ENCODE results near the gene DDR1. TPM values are rescaled to one million over a fixed set of nuclear protein-coding genes. Genes with fewer than 3 reads are reported as not detected.

The DDR1 gene
- total RNA-seq, 1 experiment from 2014 or later, result 108 TPM

DNA sequence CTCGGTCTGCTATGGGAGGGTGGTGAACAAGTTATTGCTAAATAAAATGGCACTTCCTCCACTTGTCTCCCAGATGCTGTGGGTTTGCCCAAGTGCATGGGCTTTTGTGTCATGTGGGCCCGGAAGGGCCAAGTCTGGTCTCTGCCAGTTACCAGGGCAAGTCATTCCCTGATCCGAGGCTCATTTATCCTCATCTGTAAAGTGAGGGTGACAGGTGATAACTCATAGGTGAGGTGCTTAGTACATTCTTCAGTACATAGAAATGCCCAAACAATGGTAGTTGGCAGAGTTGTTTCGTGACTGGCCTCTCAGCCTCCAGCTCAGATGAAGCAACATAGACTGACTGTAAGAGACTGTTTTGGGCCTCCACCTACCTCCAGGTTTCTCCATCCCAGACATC is 54.4 kb downstream of the DDR1 start:
- intact Hi-C loops (cut with micrococcal nuclease), result loop anchor here (10.0 kb wide), 1 partner anchor 46 kb away; the partner anchor contains the start of gene MUC21
- ATAC-seq (no peak), DNase-seq (no peak)
- no peaks in the 10 kb centered on the region for H3K36me3 ChIP-seq (ENCODE audit: low read depth, low read length)
- no peak overlapping the region for H3K4me2 ChIP-seq (ENCODE audit: low read length)
- no peaks in the 10 kb centered on the region for H3K9me3 ChIP-seq (ENCODE audit: low read length)
- H3K79me2 ChIP-seq (ENCODE audit: low read length), result no peaks in the 10 kb centered on the region
- no TSS peak for BruUV-seq (replicated peaks)
- no peaks in the 10 kb centered on the region for H3F3A ChIP-seq (ENCODE audit: low read length, unreplicated experiment)
- TF ChIP-seq, protein P1, sequence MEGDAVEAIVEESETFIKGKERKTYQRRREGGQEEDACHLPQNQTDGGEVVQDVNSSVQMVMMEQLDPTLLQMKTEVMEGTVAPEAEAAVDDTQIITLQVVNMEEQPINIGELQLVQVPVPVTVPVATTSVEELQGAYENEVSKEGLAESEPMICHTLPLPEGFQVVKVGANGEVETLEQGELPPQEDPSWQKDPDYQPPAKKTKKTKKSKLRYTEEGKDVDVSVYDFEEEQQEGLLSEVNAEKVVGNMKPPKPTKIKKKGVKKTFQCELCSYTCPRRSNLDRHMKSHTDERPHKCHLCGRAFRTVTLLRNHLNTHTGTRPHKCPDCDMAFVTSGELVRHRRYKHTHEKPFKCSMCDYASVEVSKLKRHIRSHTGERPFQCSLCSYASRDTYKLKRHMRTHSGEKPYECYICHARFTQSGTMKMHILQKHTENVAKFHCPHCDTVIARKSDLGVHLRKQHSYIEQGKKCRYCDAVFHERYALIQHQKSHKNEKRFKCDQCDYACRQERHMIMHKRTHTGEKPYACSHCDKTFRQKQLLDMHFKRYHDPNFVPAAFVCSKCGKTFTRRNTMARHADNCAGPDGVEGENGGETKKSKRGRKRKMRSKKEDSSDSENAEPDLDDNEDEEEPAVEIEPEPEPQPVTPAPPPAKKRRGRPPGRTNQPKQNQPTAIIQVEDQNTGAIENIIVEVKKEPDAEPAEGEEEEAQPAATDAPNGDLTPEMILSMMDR (conservative IDR thresholded peaks at IDR 0.05; ENCODE audit: low read depth, low read length), result no peak
- TF ChIP-seq EZH2 (IDR thresholded peaks at IDR 0.05; ENCODE audit: low read length, unreplicated experiment), result no peak
- TF ChIP-seq EZH2phosphoT487 (IDR thresholded peaks at IDR 0.05; ENCODE audit: borderline replicate concordance, low read length), result no peak
- CTCF ChIA-PET, result interaction anchor here (0.6 kb wide), 1 partner anchor 69 kb away, joined by 3 read pairs; no protein-coding TSS in a partner anchor
- no peak overlapping the region for H3K4me3 ChIP-seq (ENCODE audit: low read length)
- peaks cover 9% of the 10 kb centered on the region; the same call in 1 of the 2 replicates for H3K4me1 ChIP-seq (ENCODE audit: insufficient read depth, low read length)
- no peaks in the 10 kb centered on the region for H3K9me2 ChIP-seq (replicated peaks; ENCODE audit: low read length)
- POLR2A ChIA-PET (ENCODE audit: unreplicated experiment), result no interaction called here
- H3K9ac ChIP-seq (ENCODE audit: low read length), result no peak overlapping the region
- H3K27ac ChIP-seq (ENCODE audit: low read length), result no peak overlapping the region
- no peaks in the 10 kb centered on the region for H4K20me1 ChIP-seq (ENCODE audit: low read length)
- H2AFZ ChIP-seq (ENCODE audit: low read length), result no peak overlapping the region
- H3K27me3 ChIP-seq (ENCODE audit: low read length), result no peaks in the 10 kb centered on the region

DNA sequence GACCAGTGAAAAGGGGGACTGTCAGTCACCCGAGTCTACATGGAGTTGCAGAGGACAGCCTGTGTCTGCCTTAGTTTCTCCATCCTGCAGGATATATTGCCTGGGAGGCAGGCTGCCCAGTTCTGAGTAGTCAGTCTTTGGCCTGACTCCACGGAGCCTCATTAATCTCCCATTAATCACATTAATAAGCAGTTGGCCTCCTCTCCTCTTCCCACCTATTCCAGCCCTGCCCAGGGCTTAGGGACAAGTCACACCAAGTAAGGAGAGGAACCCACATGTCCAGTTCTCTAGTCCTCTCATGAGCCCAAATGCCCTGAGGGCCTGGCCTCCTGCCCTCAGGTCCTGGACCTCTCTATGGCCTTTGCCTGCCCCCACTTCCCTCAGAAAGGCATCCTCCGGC is 55.2 kb downstream of the DDR1 start:
- DNase-seq, result no peak
- Histone ChIP-seq H3K9ac (ENCODE audit: low read length) (no peak overlapping the region), H2AFZ (ENCODE audit: low read length) (no peak overlapping the region), H3K9me3 (ENCODE audit: low read length) (no peaks in the 10 kb centered on the region), H3K4me2 (ENCODE audit: low read length) (no peak overlapping the region), H3K4me1 (ENCODE audit: insufficient read depth, low read length) (peaks cover 9% of the 10 kb centered on the region; the same call in 1 of the 2 replicates), H3K27me3 (ENCODE audit: low read length) (no peaks in the 10 kb centered on the region), H3K9me2 (replicated peaks; ENCODE audit: low read length) (no peaks in the 10 kb centered on the region), H4K20me1 (ENCODE audit: low read length) (no peaks in the 10 kb centered on the region), H3F3A (ENCODE audit: low read length, unreplicated experiment) (no peaks in the 10 kb centered on the region), H3K4me3 (ENCODE audit: low read length) (no peak overlapping the region), H3K79me2 (ENCODE audit: low read length) (no peaks in the 10 kb centered on the region), H3K27ac (ENCODE audit: low read length) (no peak overlapping the region), H3K36me3 (ENCODE audit: low read depth, low read length) (no peaks in the 10 kb centered on the region)
- CTCF ChIA-PET, result interaction anchor here (1.5 kb wide), 1 partner anchor 131 kb away, joined by 5 read pairs; no protein-coding TSS in a partner anchor
- no peak for TF ChIP-seq EZH2phosphoT487 (IDR thresholded peaks at IDR 0.05; ENCODE audit: borderline replicate concordance, low read length)
- TF ChIP-seq EZH2 (IDR thresholded peaks at IDR 0.05; ENCODE audit: low read length, unreplicated experiment), result no peak
- ATAC-seq, result no peak
- intact Hi-C loops (cut with micrococcal nuclease), result loop anchor here (10.0 kb wide), 1 partner anchor 45 kb away; the partner anchor contains the start of gene MUC21
- POLR2A ChIA-PET (ENCODE audit: unreplicated experiment), result no interaction called here
- BruUV-seq (replicated peaks), result no TSS peak

DNA sequence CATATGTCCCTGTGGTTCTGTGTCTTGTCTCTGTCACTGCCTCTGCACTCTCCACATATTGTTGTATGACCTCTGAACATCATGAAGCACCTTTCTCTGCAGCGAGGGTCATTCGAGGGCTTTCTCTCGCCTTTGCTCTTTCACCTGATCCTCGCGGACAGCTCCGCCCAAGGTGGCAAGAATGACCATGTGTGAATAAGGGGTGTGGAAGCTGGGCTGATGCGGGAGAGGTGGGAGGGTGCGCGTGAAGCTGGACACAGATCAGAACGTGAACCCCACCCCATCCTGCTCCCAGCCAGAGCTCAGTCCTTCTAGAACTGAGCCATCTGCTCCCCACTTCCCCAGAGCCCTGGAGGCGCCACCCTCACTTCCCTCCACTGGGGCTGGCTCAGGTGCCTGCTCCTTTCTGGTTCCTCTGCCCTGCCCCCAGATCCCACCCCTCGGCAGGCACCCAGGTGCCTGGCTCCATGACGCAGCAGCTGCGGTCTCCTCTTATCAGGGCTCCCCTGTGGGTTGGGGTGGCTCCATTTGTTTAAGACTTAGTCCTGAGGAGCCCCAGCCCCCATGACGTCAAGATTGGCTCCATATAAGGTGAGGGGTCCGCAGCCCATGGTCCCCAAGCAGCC is 56.2 kb downstream of the DDR1 start, which contains the start of gene MUCL3:
MUCL3 (plus strand) TSS at position 613 of the 626 bp plus-strand sequence. CDS start 27 bp downstream, outside the sequence.
- H3K4me2 ChIP-seq (ENCODE audit: low read length), result no peak within 1 kb of the TSS
- peaks cover 9% of the 10 kb centered on the region; the same call in 1 of the 2 replicates for H3K4me1 ChIP-seq (ENCODE audit: insufficient read depth, low read length)
- H2AFZ ChIP-seq (ENCODE audit: low read length), result no peak within 1 kb of the TSS
- no peak for DNase-seq
- ATAC-seq, result no peak
- BruUV-seq (replicated peaks), result no TSS peak
- TF ChIP-seq, protein P1 (conservative IDR thresholded peaks at IDR 0.05; ENCODE audit: low read depth, low read length), result no peak
- TF ChIP-seq EZH2phosphoT487 (IDR thresholded peaks at IDR 0.05; ENCODE audit: borderline replicate concordance, low read length) (no peak), EZH2 (IDR thresholded peaks at IDR 0.05; ENCODE audit: low read length, unreplicated experiment) (no peak)
- no peak within 1 kb of the TSS for H3K27ac ChIP-seq (ENCODE audit: low read length)
- no peaks in the 10 kb centered on the region for H3K27me3 ChIP-seq (ENCODE audit: low read length)
- CTCF ChIA-PET, result interaction anchor here (0.6 to 1.5 kb wide), 2 partner anchors 130 to 1187 kb away, joined by 3 to 5 read pairs; partner anchors contain the start of gene ATF6B
- no peaks in the 10 kb centered on the region for H3K9me3 ChIP-seq (ENCODE audit: low read length)
- intact Hi-C loops (cut with micrococcal nuclease), result no loop called here
- no peaks in the 10 kb centered on the region for H3K36me3 ChIP-seq (ENCODE audit: low read depth, low read length)
- H4K20me1 ChIP-seq (ENCODE audit: low read length), result no peaks in the 10 kb centered on the region
- no peaks in the 10 kb centered on the region for H3K9me2 ChIP-seq (replicated peaks; ENCODE audit: low read length)
- no peak within 1 kb of the TSS for H3K4me3 ChIP-seq (ENCODE audit: low read length)
- H3K79me2 ChIP-seq (ENCODE audit: low read length), result no peaks in the 10 kb centered on the region
- POLR2A ChIA-PET (ENCODE audit: unreplicated experiment), result no interaction called here
- H3K9ac ChIP-seq (ENCODE audit: low read length), result no peak within 1 kb of the TSS
- H3F3A ChIP-seq (ENCODE audit: low read length, unreplicated experiment), result no peaks in the 10 kb centered on the region

Data from PC-3 (cell line).